ENCODE results near the gene PIKFYVE. TPM values are rescaled to one million over a fixed set of nuclear protein-coding genes. Genes with fewer than 3 reads are reported as not detected.

PIKFYVE gene
- total and polyA plus RNA-seq, 2 donors (not counting 1 experiment from before 2014, with no cell fraction given), result 23.8 to 40.1 TPM

DNA sequence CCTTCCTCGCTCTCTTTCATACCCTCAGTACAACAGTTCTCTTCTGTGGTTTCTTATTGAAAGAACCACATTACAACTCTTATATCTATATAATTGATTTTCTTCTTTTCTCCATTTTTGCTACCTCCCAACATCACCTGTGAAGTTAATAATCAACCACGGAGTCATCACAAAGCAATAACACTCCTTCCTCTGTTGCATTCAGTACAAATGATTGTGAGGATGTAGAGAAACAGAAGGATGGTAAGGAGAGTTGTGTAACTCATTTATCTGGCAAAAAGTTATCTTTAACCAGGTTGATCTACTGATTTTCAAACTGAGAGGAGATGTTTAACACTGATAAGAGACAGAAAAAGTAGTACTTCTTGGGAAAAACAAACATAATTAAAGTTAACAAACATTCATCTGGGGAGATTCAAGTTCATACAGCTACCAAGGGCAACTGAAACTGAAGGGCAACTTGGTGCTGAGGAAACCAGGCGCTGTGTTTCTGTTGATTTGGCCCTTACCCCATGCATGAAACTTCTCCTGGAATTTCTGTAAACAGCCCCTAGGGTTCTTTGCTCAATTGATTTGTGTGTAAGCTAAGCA, 25.3 kb upstream of the PIKFYVE start:
- no peak overlapping the region for H2AFZ ChIP-seq (ENCODE audit: low read length)
- no peak overlapping the region for H3K9ac ChIP-seq (ENCODE audit: insufficient read depth, low read length)
- no peak for DNase-seq (ENCODE audit: low read depth in 2 of 2)
- H3K79me2 ChIP-seq (ENCODE audit: control insufficient read depth, insufficient read depth, low read length), result no peaks in the 10 kb centered on the region
- H4K20me1 ChIP-seq (ENCODE audit: control insufficient read depth, extremely low read depth, insufficient read depth, low read length), result no peaks in the 10 kb centered on the region
- no peaks in the 10 kb centered on the region for H3K4me1 ChIP-seq (ENCODE audit: control insufficient read depth, extremely low read depth, insufficient read depth, low read length)
- TF ChIP-seq, protein P1, sequence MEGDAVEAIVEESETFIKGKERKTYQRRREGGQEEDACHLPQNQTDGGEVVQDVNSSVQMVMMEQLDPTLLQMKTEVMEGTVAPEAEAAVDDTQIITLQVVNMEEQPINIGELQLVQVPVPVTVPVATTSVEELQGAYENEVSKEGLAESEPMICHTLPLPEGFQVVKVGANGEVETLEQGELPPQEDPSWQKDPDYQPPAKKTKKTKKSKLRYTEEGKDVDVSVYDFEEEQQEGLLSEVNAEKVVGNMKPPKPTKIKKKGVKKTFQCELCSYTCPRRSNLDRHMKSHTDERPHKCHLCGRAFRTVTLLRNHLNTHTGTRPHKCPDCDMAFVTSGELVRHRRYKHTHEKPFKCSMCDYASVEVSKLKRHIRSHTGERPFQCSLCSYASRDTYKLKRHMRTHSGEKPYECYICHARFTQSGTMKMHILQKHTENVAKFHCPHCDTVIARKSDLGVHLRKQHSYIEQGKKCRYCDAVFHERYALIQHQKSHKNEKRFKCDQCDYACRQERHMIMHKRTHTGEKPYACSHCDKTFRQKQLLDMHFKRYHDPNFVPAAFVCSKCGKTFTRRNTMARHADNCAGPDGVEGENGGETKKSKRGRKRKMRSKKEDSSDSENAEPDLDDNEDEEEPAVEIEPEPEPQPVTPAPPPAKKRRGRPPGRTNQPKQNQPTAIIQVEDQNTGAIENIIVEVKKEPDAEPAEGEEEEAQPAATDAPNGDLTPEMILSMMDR (conservative IDR thresholded peaks at IDR 0.05 in 1 of 2, IDR thresholded peaks at IDR 0.05 in 1 of 2; ENCODE audit: low read depth in 1 of 2, low read length in 2 of 2), result no peak
- TF ChIP-seq EZH2 (IDR thresholded peaks at IDR 0.05; ENCODE audit: low read length, missing control alignments), result no peak
- H3K9me3 ChIP-seq (ENCODE audit: control insufficient read depth, insufficient read depth, low read depth, low read length), result no peaks in the 10 kb centered on the region
- no peak overlapping the region for H3K27ac ChIP-seq (ENCODE audit: insufficient read depth, low read length)
- H3K27me3 ChIP-seq (ENCODE audit: control insufficient read depth, insufficient read depth, low read length), result no peaks in the 10 kb centered on the region
- peaks cover 5% of the 10 kb centered on the region for H3K36me3 ChIP-seq (ENCODE audit: control insufficient read depth, insufficient read depth, low read length)
- H3K4me2 ChIP-seq (ENCODE audit: extremely low read depth, insufficient read depth, low read length), result no peak overlapping the region
- no peak overlapping the region for H3K4me3 ChIP-seq (replicated peaks in 1 of 4; ENCODE audit: control extremely low read depth in 1 of 4, insufficient read depth in 1 of 4, low read depth in 3 of 4, low read length in 4 of 4)

DNA sequence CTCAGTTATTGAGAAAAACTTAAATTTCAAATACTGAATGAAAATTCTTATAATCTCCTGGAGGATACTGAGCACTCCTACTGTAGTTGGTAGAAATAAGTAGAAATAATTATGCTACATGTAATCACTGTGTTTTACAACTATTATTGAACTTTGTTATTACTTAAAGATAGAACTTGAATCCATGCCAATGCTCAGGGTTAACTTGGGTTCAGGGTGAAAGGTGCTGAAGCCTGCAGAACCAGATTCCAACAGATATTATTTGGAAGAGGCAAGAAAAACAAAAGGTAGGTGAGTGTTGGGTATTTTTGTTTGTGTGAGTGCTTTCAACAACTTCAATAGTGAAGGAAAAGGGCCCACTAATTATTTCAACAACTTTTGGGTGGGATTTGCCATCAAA, 21.6 kb upstream of the PIKFYVE start:
- Histone ChIP-seq H3K9ac (ENCODE audit: insufficient read depth, low read length) (no peak overlapping the region), H3K27ac (ENCODE audit: insufficient read depth, low read length) (no peak overlapping the region), H3K4me1 (ENCODE audit: control insufficient read depth, extremely low read depth, insufficient read depth, low read length) (no peaks in the 10 kb centered on the region), H3K79me2 (ENCODE audit: control insufficient read depth, insufficient read depth, low read length) (no peaks in the 10 kb centered on the region), H3K27me3 (ENCODE audit: control insufficient read depth, insufficient read depth, low read length) (no peaks in the 10 kb centered on the region), H2AFZ (ENCODE audit: low read length) (no peak overlapping the region), H3K36me3 (ENCODE audit: control insufficient read depth, insufficient read depth, low read length) (peaks cover 14% of the 10 kb centered on the region), H3K9me3 (ENCODE audit: control insufficient read depth, insufficient read depth, low read depth, low read length) (no peaks in the 10 kb centered on the region), H4K20me1 (ENCODE audit: control insufficient read depth, extremely low read depth, insufficient read depth, low read length) (no peaks in the 10 kb centered on the region), H3K4me2 (ENCODE audit: extremely low read depth, insufficient read depth, low read length) (no peak overlapping the region), H3K4me3 (replicated peaks in 1 of 4; ENCODE audit: control extremely low read depth in 1 of 4, insufficient read depth in 1 of 4, low read depth in 3 of 4, low read length in 4 of 4) (no peak overlapping the region)
- TF ChIP-seq, protein P1 (conservative IDR thresholded peaks at IDR 0.05 in 1 of 2, IDR thresholded peaks at IDR 0.05 in 1 of 2; ENCODE audit: low read depth in 1 of 2, low read length in 2 of 2), result no peak
- TF ChIP-seq EZH2 (IDR thresholded peaks at IDR 0.05; ENCODE audit: low read length, missing control alignments), result no peak
- no peak for DNase-seq (ENCODE audit: low read depth in 2 of 2)

DNA sequence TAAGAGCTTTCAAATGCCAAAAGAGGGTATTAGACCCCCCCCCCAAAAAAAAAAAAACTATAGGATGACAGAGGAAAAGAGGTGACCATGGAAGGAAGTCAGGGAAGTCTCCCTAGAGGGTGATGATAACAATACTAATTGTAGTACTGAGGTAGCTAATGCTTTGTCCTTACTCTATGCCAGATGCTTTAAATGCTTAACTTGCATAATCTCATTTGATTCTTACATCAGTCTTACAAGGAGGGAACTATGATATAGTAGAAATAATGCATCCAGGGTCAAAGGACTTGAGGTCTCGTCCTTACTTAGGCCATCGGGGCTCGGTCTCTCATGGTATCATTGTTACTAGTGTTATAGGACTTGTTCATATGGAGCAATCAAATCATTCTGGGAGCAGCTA, 20.3 kb upstream of the PIKFYVE start:
- H2AFZ ChIP-seq (ENCODE audit: low read length), result no peak overlapping the region
- DNase-seq (ENCODE audit: low read depth in 2 of 2), result no peak
- TF ChIP-seq EZH2 (IDR thresholded peaks at IDR 0.05; ENCODE audit: low read length, missing control alignments), result no peak
- TF ChIP-seq, protein P1 (conservative IDR thresholded peaks at IDR 0.05 in 1 of 2, IDR thresholded peaks at IDR 0.05 in 1 of 2; ENCODE audit: low read depth in 1 of 2, low read length in 2 of 2), result no peak
- H3K4me2 ChIP-seq (ENCODE audit: extremely low read depth, insufficient read depth, low read length), result no peak overlapping the region
- no peak overlapping the region for H3K4me3 ChIP-seq (replicated peaks in 1 of 4; ENCODE audit: control extremely low read depth in 1 of 4, insufficient read depth in 1 of 4, low read depth in 3 of 4, low read length in 4 of 4)
- H3K27ac ChIP-seq (ENCODE audit: insufficient read depth, low read length), result no peak overlapping the region
- no peaks in the 10 kb centered on the region for H3K27me3 ChIP-seq (ENCODE audit: control insufficient read depth, insufficient read depth, low read length)
- H3K36me3 ChIP-seq (ENCODE audit: control insufficient read depth, insufficient read depth, low read length), result peaks cover 11% of the 10 kb centered on the region
- H3K9ac ChIP-seq (ENCODE audit: insufficient read depth, low read length), result no peak overlapping the region
- H3K9me3 ChIP-seq (ENCODE audit: control insufficient read depth, insufficient read depth, low read depth, low read length), result no peaks in the 10 kb centered on the region
- H3K4me1 ChIP-seq (ENCODE audit: control insufficient read depth, extremely low read depth, insufficient read depth, low read length), result no peaks in the 10 kb centered on the region
- H4K20me1 ChIP-seq (ENCODE audit: control insufficient read depth, extremely low read depth, insufficient read depth, low read length), result no peaks in the 10 kb centered on the region
- H3K79me2 ChIP-seq (ENCODE audit: control insufficient read depth, insufficient read depth, low read length), result no peaks in the 10 kb centered on the region

Measured in fibroblast of lung (primary cell).